Muscle layer of colon (tissue), 2 donors: ENCODE data around the gene GDF2.

ENCODE experiments used
- H3K27ac ChIP-seq: one replicate; pipeline ENCODE4 v1.7.0; 2013; ENCODE audit warnings: low read depth, mild to moderate bottlenecking, low read length, moderate library complexity
- H3K27me3 ChIP-seq, 2 donors: one replicate each; pipeline ENCODE4 v1.7.0; 2013; ENCODE audit warnings: low read length in 2 of 2, mild to moderate bottlenecking in 2 of 2; ENCODE audit not compliant: insufficient read depth in 2 of 2, control insufficient read depth in 1 of 2
- H3K36me3 ChIP-seq: one replicate; pipeline ENCODE4 v1.7.0; 2013; ENCODE audit warnings: mild to moderate bottlenecking, low read length; ENCODE audit not compliant: insufficient read depth
- H3K4me1 ChIP-seq: one replicate; pipeline ENCODE4 v1.7.0; 2013; ENCODE audit warnings: mild to moderate bottlenecking, low read length; ENCODE audit not compliant: insufficient read depth
- H3K4me3 ChIP-seq, 2 donors: one replicate each; pipeline ENCODE4 v1.7.0; 2013; ENCODE audit warnings: low read length in 2 of 2, low read depth in 1 of 2, mild to moderate bottlenecking in 1 of 2, moderate library complexity in 1 of 2
- H3K9ac ChIP-seq: one replicate; pipeline ENCODE4 v1.7.0; 2013; ENCODE audit warnings: low read length
- H3K9me3 ChIP-seq: one replicate; pipeline ENCODE4 v1.7.0; 2013; ENCODE audit warnings: mild to moderate bottlenecking, low read length
- donor health status: abdominal sarcoma.
- donor health status: Adenocarcinoma of cecum.

Gene GDF2

DNA sequence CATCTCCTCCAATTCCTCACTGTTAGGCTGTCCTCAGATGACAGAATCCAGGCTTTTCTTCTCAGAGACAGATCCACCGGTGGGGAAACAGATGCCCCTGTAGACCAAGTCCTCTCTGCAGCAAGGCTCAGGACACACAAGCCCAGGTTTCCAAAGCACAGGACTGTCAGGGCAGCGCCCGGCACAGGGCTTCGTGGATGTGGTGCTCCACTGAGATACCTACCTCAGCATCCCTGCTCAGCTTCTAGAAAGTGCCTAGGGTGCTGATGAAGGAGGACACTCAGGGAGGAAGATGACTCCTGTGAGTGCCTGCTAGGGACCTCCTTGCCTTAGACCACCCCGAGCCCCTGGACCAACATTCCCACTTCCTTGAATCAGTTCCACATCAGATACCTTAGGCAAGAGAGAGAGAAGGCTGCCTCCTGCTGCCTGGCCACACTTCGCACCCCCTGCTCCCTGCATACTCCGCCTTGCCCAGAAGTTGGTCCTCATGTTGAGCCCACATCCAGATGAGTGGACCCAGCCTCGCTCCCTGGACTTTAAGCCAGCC is 17.0 kb downstream of the GDF2 start:
- no peak overlapping the region for H3K9ac ChIP-seq
- H3K9me3 ChIP-seq, result no peaks in the 10 kb centered on the region
- H3K4me3 ChIP-seq, result no peak overlapping the region
- no peaks in the 10 kb centered on the region for H3K4me1 ChIP-seq
- no peak overlapping the region for H3K27ac ChIP-seq
- H3K27me3 ChIP-seq, result no peaks in the 10 kb centered on the region
- no peaks in the 10 kb centered on the region for H3K36me3 ChIP-seq

DNA sequence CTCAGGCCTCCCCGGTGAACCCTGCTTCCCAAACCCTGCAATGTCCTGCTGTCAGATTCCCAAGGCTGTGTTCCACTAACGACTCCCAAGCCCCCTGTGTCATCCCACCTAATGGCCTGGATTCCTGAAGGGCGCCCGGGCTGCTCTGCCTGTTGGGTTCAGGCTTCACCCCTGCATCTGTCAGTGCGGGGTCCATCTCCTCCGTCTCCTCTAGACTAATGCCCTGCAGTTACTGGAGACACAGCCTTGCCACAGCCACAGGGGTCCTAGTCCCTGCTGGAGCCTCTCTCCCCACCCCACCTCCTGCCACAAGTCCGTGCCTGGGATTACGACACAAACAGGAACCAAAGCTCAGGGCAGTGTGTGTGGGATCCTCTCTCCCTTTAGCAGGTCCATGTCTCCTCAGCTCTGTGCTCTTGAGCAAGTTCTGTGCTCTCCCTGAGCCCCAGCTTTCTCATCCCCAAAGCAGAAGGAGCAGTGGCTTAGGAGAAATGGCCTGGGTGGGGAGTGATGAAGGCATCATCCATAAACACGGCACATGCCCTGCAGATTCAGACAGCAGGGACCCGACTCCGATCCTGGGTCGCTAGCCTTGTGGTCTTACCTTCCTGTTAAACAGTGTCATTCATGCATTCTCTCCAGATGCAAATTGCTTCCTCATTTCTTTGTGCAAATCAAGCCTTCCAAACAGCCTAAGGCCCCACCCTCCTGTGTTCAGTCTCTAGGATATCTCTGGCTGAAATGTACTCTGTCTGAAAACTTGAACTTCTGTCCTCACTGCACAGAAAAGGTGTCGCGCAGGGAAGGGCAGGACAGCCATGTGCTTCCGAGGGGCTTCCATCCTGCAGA is 17.7 kb downstream of the GDF2 start:
- H3K27me3 ChIP-seq, result no peaks in the 10 kb centered on the region
- H3K4me1 ChIP-seq, result no peaks in the 10 kb centered on the region
- no peak overlapping the region for H3K27ac ChIP-seq
- no peak overlapping the region for H3K4me3 ChIP-seq
- H3K9ac ChIP-seq, result no peak overlapping the region
- H3K9me3 ChIP-seq, result no peaks in the 10 kb centered on the region
- no peaks in the 10 kb centered on the region for H3K36me3 ChIP-seq

DNA sequence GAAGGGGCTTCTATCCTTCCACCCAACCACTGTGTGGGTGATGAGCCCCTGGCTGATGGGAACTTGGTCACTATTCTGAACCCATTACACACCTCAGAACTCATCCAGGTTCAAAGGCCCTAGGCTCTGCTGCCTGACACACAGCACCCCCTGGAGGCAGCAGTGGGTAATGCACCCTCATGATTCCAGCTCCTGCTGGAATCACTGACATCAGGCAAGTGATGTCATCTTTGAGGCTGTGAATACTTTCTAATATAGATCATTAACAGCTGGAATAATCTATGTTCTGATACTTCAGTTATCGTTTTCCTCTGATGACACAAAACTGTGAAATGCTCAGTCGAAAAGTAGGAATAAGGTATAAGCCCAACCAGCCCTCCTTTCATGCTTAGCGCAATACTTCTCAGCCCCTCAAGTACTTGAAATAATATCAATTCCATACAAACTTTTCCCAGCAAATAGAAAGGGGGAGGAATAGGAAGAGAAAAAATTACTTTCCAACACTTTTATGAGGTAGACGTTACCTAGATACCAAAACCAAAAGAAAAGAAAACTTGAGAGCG is 18.4 kb downstream of the GDF2 start:
- H3K9me3 ChIP-seq, result no peaks in the 10 kb centered on the region
- no peaks in the 10 kb centered on the region for H3K36me3 ChIP-seq
- H3K27me3 ChIP-seq, result no peaks in the 10 kb centered on the region
- no peak overlapping the region for H3K9ac ChIP-seq
- no peaks in the 10 kb centered on the region for H3K4me1 ChIP-seq
- no peak overlapping the region for H3K4me3 ChIP-seq
- no peak overlapping the region for H3K27ac ChIP-seq

DNA sequence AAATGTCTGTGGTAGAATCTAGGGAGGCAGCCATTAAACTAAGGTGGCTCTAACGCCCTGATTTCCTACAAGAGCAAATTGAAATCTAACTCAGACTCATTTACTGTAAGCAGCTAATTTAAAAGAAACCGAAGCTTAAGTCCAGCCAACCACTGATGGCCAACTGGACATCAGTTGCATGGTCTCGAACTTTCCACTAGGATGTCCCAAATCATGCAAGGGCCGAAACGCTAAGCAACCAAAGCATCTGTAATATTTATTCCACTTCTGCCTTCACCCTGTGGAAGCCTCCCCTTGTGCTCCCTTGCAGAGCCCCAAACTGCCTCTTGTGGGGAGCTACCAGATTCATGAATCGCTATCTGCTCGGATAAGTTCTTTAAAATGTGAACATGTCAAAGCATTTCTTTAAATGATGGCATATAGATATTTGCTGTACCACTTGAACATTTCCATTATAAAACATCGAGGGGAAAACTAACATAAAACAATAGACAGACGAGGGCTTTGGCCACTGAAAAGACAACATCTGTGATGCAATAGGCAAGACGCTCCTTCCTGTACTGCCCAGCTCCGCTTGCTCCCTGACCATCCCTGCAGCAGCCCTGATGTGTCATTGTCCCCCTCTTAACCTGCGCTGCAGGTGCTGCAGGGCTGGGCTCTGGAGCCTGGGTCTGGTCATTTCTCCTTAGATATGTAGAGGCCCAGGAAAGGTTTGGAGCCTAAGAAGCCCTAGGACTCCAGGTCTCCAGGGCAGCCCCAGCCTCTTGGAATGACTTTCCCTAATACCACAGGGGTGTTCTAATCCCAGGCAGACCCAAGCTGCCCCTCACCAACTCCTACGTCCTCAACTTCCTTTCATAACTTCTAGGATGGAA is 23.0 kb downstream of the GDF2 start:
- no peaks in the 10 kb centered on the region for H3K9me3 ChIP-seq
- H3K27me3 ChIP-seq, result no peaks in the 10 kb centered on the region
- no peak overlapping the region for H3K4me3 ChIP-seq
- H3K27ac ChIP-seq, result no peak overlapping the region
- no peaks in the 10 kb centered on the region for H3K4me1 ChIP-seq
- no peaks in the 10 kb centered on the region for H3K36me3 ChIP-seq
- no peak overlapping the region for H3K9ac ChIP-seq

- Histone ChIP-seq H3K27me3 (no peaks in the 10 kb centered on the region), H3K36me3 (no peaks in the 10 kb centered on the region), H3K4me1 (no peaks in the 10 kb centered on the region), H3K4me3 (no peak overlapping the region), H3K9me3 (no peaks in the 10 kb centered on the region), H3K9ac (no peak overlapping the region), H3K27ac (no peak overlapping the region)
Observed at GRCh38 chr10:47346581-47347302, 24.5 kb downstream of the GDF2 start.

- H3K9me3 ChIP-seq, result no peaks in the 10 kb centered on the region
Observed at GRCh38 chr10:47347303-47347675, 25.0 kb downstream of the GDF2 start.

GRCh38 chr10:47348138-47348651 is 25.9 kb downstream of the GDF2 start, which contains the start of gene RBP3:
Gene RBP3 (plus strand): TSS chr10:47348363. CDS start chr10:47348485, 122 bp downstream.
- Histone ChIP-seq H3K27ac (no peak within 1 kb of the TSS), H3K9ac (no peak within 1 kb of the TSS), H3K9me3 (no peaks in the 10 kb centered on the region), H3K4me3 (no peak within 1 kb of the TSS), H3K27me3 (no peaks in the 10 kb centered on the region), H3K4me1 (no peaks in the 10 kb centered on the region), H3K36me3 (no peaks in the 10 kb centered on the region)

More at GRCh38 chr10:47347303-47347675, 25.0 kb downstream of the GDF2 start:
- no peak overlapping the region for H3K9ac ChIP-seq
- no peak overlapping the region for H3K27ac ChIP-seq
- no peaks in the 10 kb centered on the region for H3K4me1 ChIP-seq
- H3K4me3 ChIP-seq, result no peak overlapping the region
- no peaks in the 10 kb centered on the region for H3K36me3 ChIP-seq
- no peaks in the 10 kb centered on the region for H3K27me3 ChIP-seq

GRCh38 chr10:47348661-47349470 is 26.6 kb downstream of the GDF2 start:
- H3K27ac ChIP-seq, result no peak overlapping the region
- no peak overlapping the region for H3K4me3 ChIP-seq
- H3K36me3 ChIP-seq, result no peaks in the 10 kb centered on the region
- no peaks in the 10 kb centered on the region for H3K9me3 ChIP-seq
- no peak overlapping the region for H3K9ac ChIP-seq
- no peaks in the 10 kb centered on the region for H3K27me3 ChIP-seq
- H3K4me1 ChIP-seq, result no peaks in the 10 kb centered on the region

GRCh38 chr10:47349516-47349915 is 27.3 kb downstream of the GDF2 start:
- no peak overlapping the region for H3K4me3 ChIP-seq
- H3K27ac ChIP-seq, result no peak overlapping the region
- H3K9me3 ChIP-seq, result no peaks in the 10 kb centered on the region
- no peaks in the 10 kb centered on the region for H3K27me3 ChIP-seq
- H3K36me3 ChIP-seq, result no peaks in the 10 kb centered on the region
- H3K9ac ChIP-seq, result no peak overlapping the region
- H3K4me1 ChIP-seq, result no peaks in the 10 kb centered on the region

DNA sequence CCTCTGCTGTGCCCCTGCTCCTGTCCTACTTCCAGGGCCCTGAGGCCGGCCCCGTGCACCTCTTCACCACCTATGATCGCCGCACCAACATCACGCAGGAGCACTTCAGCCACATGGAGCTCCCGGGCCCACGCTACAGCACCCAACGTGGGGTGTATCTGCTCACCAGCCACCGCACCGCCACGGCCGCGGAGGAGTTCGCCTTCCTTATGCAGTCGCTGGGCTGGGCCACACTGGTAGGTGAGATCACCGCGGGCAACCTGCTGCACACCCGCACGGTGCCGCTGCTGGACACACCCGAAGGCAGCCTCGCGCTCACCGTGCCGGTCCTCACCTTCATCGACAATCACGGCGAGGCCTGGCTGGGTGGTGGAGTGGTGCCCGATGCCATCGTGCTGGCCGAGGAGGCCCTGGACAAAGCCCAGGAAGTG is 27.7 kb downstream of the GDF2 start:
- no peaks in the 10 kb centered on the region for H3K27me3 ChIP-seq
- H3K36me3 ChIP-seq, result no peaks in the 10 kb centered on the region
- no peaks in the 10 kb centered on the region for H3K4me1 ChIP-seq
- no peak overlapping the region for H3K27ac ChIP-seq
- no peak overlapping the region for H3K9ac ChIP-seq
- H3K4me3 ChIP-seq, result no peak overlapping the region
- no peaks in the 10 kb centered on the region for H3K9me3 ChIP-seq
